Measurements from ENCODE around the gene PLCG2.

PLCG2 gene

GRCh38 chr16:81850197-81850944, 71.3 kb downstream of the PLCG2 start (continued):
- TF ChIP-seq PATZ1 (CRISPR knock-in tag; IDR thresholded peaks at IDR 0.05; ENCODE audit: borderline replicate concordance) = no peak
- TF ChIP-seq CSDC2 (CRISPR knock-in tag; IDR thresholded peaks at IDR 0.05) = no peak
- TF ChIP-seq ESRRG (CRISPR knock-in tag; IDR thresholded peaks at IDR 0.05) = no peak
- TF ChIP-seq BACH2 (CRISPR knock-in tag; IDR thresholded peaks at IDR 0.05; ENCODE audit: borderline replicate concordance) = no peak

GRCh38 chr16:81852347-81852746, 73.3 kb downstream of the PLCG2 start:
- TF ChIP-seq ZC3H10 (CRISPR knock-in tag; IDR thresholded peaks at IDR 0.05) (no peak), CREB5 (CRISPR knock-in tag; IDR thresholded peaks at IDR 0.05; ENCODE audit: low read depth) (no peak), TSHZ2 (CRISPR knock-in tag; IDR thresholded peaks at IDR 0.05) (no peak), SNAI2 (CRISPR knock-in tag; IDR thresholded peaks at IDR 0.05) (no peak), ZFP3 (CRISPR knock-in tag; IDR thresholded peaks at IDR 0.05) (no peak), ARNTL (CRISPR knock-in tag; IDR thresholded peaks at IDR 0.05; ENCODE audit: borderline replicate concordance, low read depth) (no peak), BACH2 (CRISPR knock-in tag; IDR thresholded peaks at IDR 0.05; ENCODE audit: borderline replicate concordance) (no peak), CSDC2 (CRISPR knock-in tag; IDR thresholded peaks at IDR 0.05) (no peak), OSR1 (CRISPR knock-in tag; IDR thresholded peaks at IDR 0.05) (no peak), POU6F1 (CRISPR knock-in tag; IDR thresholded peaks at IDR 0.05; ENCODE audit: borderline replicate concordance, low read depth) (no peak), ZNF565 (CRISPR knock-in tag; conservative IDR thresholded peaks at IDR 0.05; ENCODE audit: low read depth) (no peak), TOX (CRISPR knock-in tag; IDR thresholded peaks at IDR 0.05; ENCODE audit: borderline replicate concordance) (no peak), ESRRG (CRISPR knock-in tag; IDR thresholded peaks at IDR 0.05) (no peak)
- no peak for ATAC-seq

- ATAC-seq = no peak
- TF ChIP-seq ZFP30 (CRISPR knock-in tag; IDR thresholded peaks at IDR 0.05) = no peak
- no peak for TF ChIP-seq PPARA (CRISPR knock-in tag; IDR thresholded peaks at IDR 0.05; ENCODE audit: borderline replicate concordance)
- peak; percentile 65; the same call in 1 of the 2 replicates for TF ChIP-seq ZFP3 (CRISPR knock-in tag; IDR thresholded peaks at IDR 0.05)
- no peak for TF ChIP-seq CSRNP3 (CRISPR knock-in tag; IDR thresholded peaks at IDR 0.05)
- TF ChIP-seq OSR1 (CRISPR knock-in tag; IDR thresholded peaks at IDR 0.05) = no peak
- no peak for TF ChIP-seq CREB5 (CRISPR knock-in tag; IDR thresholded peaks at IDR 0.05; ENCODE audit: low read depth)
Measured at GRCh38 chr16:81855552-81856153, 76.6 kb downstream of the PLCG2 start.
